Cardiac septum (tissue), 1 donor: ENCODE measurements around the gene CNOT1. TPM values are rescaled to one million over a fixed set of nuclear protein-coding genes. Genes with fewer than 3 reads are reported as not detected.

Experiments
- total RNA-seq: library from RNA; stranded (reverse); fragmentation: NEBNext Ultra II Directional; extraction: Animal tissue kit (Norgen Biotek cat#: 25700); gene quantifications from one replicate; pipeline ENCODE4 v1.2.1, GENCODE V29; 2021
- donor health status: DM: no; HTN: no; CAD: no.

The CNOT1 gene
- total RNA-seq, 1 donor from 2014 or later: 85.6 TPM

Other genes with a start within 250 kb of the CNOT1 start
- gene GINS3, start 237.4 kb downstream of the CNOT1 start, total RNA-seq: 4.7 TPM
- gene NDRG4, start 129.7 kb downstream of the CNOT1 start, total RNA-seq: 607 TPM
- 12.4 TPM for gene SETD6, start 114.3 kb downstream of the CNOT1 start, total RNA-seq
- 26.9 TPM for gene SLC38A7, start 54.9 kb upstream of the CNOT1 start, total RNA-seq
- 429 TPM for gene GOT2, start 104.5 kb upstream of the CNOT1 start, total RNA-seq